Body of pancreas (tissue), 4 donors: Measurements from ENCODE around the gene SPDYE3.

Experiments
- CTCF ChIP-seq, 7 experiments: fragments of 450-650 bp in 4 of 7; fragments of 200-600 bp in 3 of 7; sonication (generic) in 3 of 7; IDR thresholded peaks; one replicate each; pipeline ENCODE4 v1.5.1; 2016 to 2019; ENCODE audit warnings: antibody characterized with exemption in 7 of 7
- POLR2A ChIP-seq, 3 donors: fragments of 450-650 bp; IDR thresholded peaks; one replicate each; pipeline ENCODE4 v1.6.1; 2016; ENCODE audit warnings: antibody characterized with exemption in 3 of 3, mild to moderate bottlenecking in 2 of 3

GRCh38 chr7:100364480-100364879 is 57.0 kb downstream of the SPDYE3 start:
- TF ChIP-seq CTCF (IDR thresholded peaks at IDR 0.05), result no peak
- TF ChIP-seq POLR2A (IDR thresholded peaks at IDR 0.05), result no peak
